H1 (cell line): ENCODE data around the gene EPHA2. TPM values are rescaled to one million over a fixed set of nuclear protein-coding genes. Genes with fewer than 3 reads are reported as not detected.
A peak's percentile ranks its signal among the peaks of the same experiment; 100 is the strongest.

Experiments
- CTCF ChIA-PET: fragments of 300-600 bp; sonication (Branson Sonifier 250); formaldehyde crosslinking; loops from one replicate; lab custom pipeline; 2021; ENCODE audit not compliant: partially characterized antibody; lab: Charles Lee
- POLR2A ChIA-PET: fragments of 300-600 bp; sonication (Branson Sonifier 250); formaldehyde crosslinking; loops from one replicate; lab custom pipeline; 2021; ENCODE audit warnings: inconsistent platforms; ENCODE audit not compliant: partially characterized antibody; lab: Charles Lee
- DNase-seq, 2 experiments: peaks; one replicate each; pipeline versions ENCODE4 v3.0.0 to v3.0.0-alpha.2; 2010 to 2022; ENCODE audit warnings: low spot score in 2 of 2, low read depth in 1 of 2, mixed read lengths in 1 of 2
- FAIRE-seq: peaks from 2 replicates; lab custom pipeline; 2011; peaks lifted over from hg19 to GRCh38; lab: Jason Lieb, UNC
- H2AFZ ChIP-seq: 2 replicates; pipeline ENCODE4 v1.8.1; 2012; ENCODE audit warnings: low read length, inconsistent platforms
- H2AK5ac ChIP-seq: 2 replicates; pipeline ENCODE4 v1.6.1; 2013; ENCODE audit warnings: low read depth, low read length
- H2BK120ac ChIP-seq: replicated peaks from 2 replicates; pipeline ENCODE3; 2013; ENCODE audit warnings: low read depth, low read length, inconsistent platforms
- H2BK12ac ChIP-seq: 2 replicates; pipeline ENCODE4 v1.6.1; 2013; ENCODE audit warnings: low read depth, low read length
- H2BK15ac ChIP-seq: 2 replicates; pipeline ENCODE4 v1.6.1; 2013; ENCODE audit warnings: low read length
- H2BK20ac ChIP-seq: 2 replicates; pipeline ENCODE4 v1.6.1; 2013; ENCODE audit warnings: low read length
- H2BK5ac ChIP-seq: 2 replicates; pipeline ENCODE4 v1.6.1; 2013; ENCODE audit warnings: low read depth, low read length
- H3K14ac ChIP-seq: 2 replicates; pipeline ENCODE4 v1.6.1; 2013; ENCODE audit warnings: inconsistent platforms; ENCODE audit not compliant: insufficient read length
- H3K18ac ChIP-seq: 2 replicates; pipeline ENCODE4 v1.6.1; 2013; ENCODE audit warnings: low read length; ENCODE audit errors: extremely low read depth
- H3K23ac ChIP-seq: 2 replicates; pipeline ENCODE4 v1.6.1; 2013; ENCODE audit warnings: inconsistent platforms; ENCODE audit not compliant: insufficient read length
- H3K23me2 ChIP-seq: 2 replicates; pipeline ENCODE4 v1.6.1; 2013; ENCODE audit warnings: low read depth, low read length
- H3K27ac ChIP-seq: 2 replicates; pipeline ENCODE4 v1.6.1; 2011; ENCODE audit warnings: low read depth, low read length, inconsistent platforms
- H3K27me3 ChIP-seq, 4 experiments: replicated peaks in 1 of 4; 1 replicate in 1 of 4; 2 replicates in 3 of 4; pipeline versions ENCODE4 v1.6.1 to v1.8.1; 2011 to 2013; ENCODE audit warnings: low read length in 3 of 4, mild to moderate bottlenecking in 3 of 4, inconsistent platforms in 2 of 4, mixed read lengths in 2 of 4, moderate library complexity in 1 of 4; ENCODE audit not compliant: control insufficient read depth in 3 of 4, insufficient read depth in 3 of 4; ENCODE audit errors: extremely low read depth in 1 of 4
- H3K36me3 ChIP-seq, 4 experiments: 2 replicates each; pipeline versions ENCODE4 v1.6.1 to v1.8.1; 2011 to 2013; ENCODE audit warnings: mild to moderate bottlenecking in 4 of 4, low read length in 3 of 4, moderate library complexity in 2 of 4, control low read depth in 1 of 4, inconsistent platforms in 1 of 4; ENCODE audit not compliant: insufficient read depth in 4 of 4, control insufficient read depth in 2 of 4
- H3K4ac ChIP-seq: replicated peaks from 2 replicates; pipeline ENCODE3; 2013; ENCODE audit warnings: low read length, low read depth, mixed read lengths, inconsistent platforms; ENCODE audit not compliant: insufficient read length
- H3K4me1 ChIP-seq, 4 experiments: replicated peaks in 1 of 4; 1 replicate in 1 of 4; 2 replicates in 3 of 4; pipeline versions ENCODE4 v1.6.1 to v1.8.1; 2011 to 2013; ENCODE audit warnings: low read length in 3 of 4, inconsistent platforms in 2 of 4, mixed read lengths in 1 of 4; ENCODE audit not compliant: insufficient read depth in 4 of 4, control insufficient read depth in 3 of 4
- H3K4me2 ChIP-seq, 2 experiments: 2 replicates each; pipeline versions ENCODE4 v1.6.1 to v1.8.1; 2011 to 2013; ENCODE audit warnings: low read depth in 2 of 2, low read length in 2 of 2, control low read depth in 1 of 2, inconsistent platforms in 1 of 2, mild to moderate bottlenecking in 1 of 2; ENCODE audit not compliant: insufficient read depth in 1 of 2
- H3K4me3 ChIP-seq, 4 experiments: fragments of 200-600, 300-600 bp in 1 of 4; sonication (generic), shearing (Covaris generic), sonication (Bioruptor Twin) in 1 of 4; 2 replicates each; pipeline versions ENCODE4 v1.5.1 to v1.8.1; 2011 to 2016; ENCODE audit warnings: low read length in 4 of 4, low read depth in 3 of 4, control low read depth in 2 of 4, inconsistent platforms in 2 of 4, mild to moderate bottlenecking in 2 of 4, mixed read lengths in 1 of 4, moderate library complexity in 1 of 4; ENCODE audit not compliant: insufficient read depth in 2 of 4; ENCODE audit errors: extremely low read depth in 1 of 4
- H3K56ac ChIP-seq: replicated peaks from 2 replicates; pipeline ENCODE3; 2013; ENCODE audit warnings: low read depth, mild to moderate bottlenecking, mixed read lengths, low read length, inconsistent platforms; ENCODE audit not compliant: insufficient read length
- H3K79me1 ChIP-seq: 2 replicates; pipeline ENCODE4 v1.6.1; 2013; ENCODE audit warnings: low read depth, low read length, control low read depth
- H3K79me2 ChIP-seq, 2 experiments: 2 replicates each; pipeline versions ENCODE4 v1.6.1 to v1.8.1; 2012 to 2013; ENCODE audit warnings: low read length in 2 of 2, mild to moderate bottlenecking in 2 of 2, inconsistent platforms in 1 of 2; ENCODE audit not compliant: insufficient read depth in 2 of 2, control insufficient read depth in 1 of 2
- H3K9ac ChIP-seq, 4 experiments: replicated peaks in 1 of 4; 1 replicate in 1 of 4; 2 replicates in 3 of 4; pipeline versions ENCODE4 v1.6.1 to v1.8.1; 2011 to 2013; ENCODE audit warnings: low read depth in 3 of 4, low read length in 3 of 4, control low read depth in 2 of 4, mild to moderate bottlenecking in 2 of 4, moderate library complexity in 2 of 4, inconsistent platforms in 1 of 4; ENCODE audit errors: extremely low read depth in 1 of 4
- H3K9me3 ChIP-seq, 2 experiments: 2 replicates each; pipeline versions ENCODE4 v1.6.1 to v1.8.1; 2012 to 2013; ENCODE audit warnings: mild to moderate bottlenecking in 2 of 2, moderate library complexity in 2 of 2, control low read depth in 1 of 2, inconsistent platforms in 1 of 2, low read depth in 1 of 2, low read length in 1 of 2, mixed read lengths in 1 of 2; ENCODE audit not compliant: insufficient read depth in 2 of 2
- H4K20me1 ChIP-seq, 2 experiments: replicated peaks in 1 of 2; 2 replicates each; pipeline versions ENCODE3 to v1.8.1; 2011 to 2013; ENCODE audit warnings: inconsistent platforms in 2 of 2, low read length in 2 of 2, mild to moderate bottlenecking in 1 of 2; ENCODE audit not compliant: insufficient read depth in 2 of 2, control insufficient read depth in 1 of 2
- H4K5ac ChIP-seq: 2 replicates; pipeline ENCODE4 v1.6.1; 2013; ENCODE audit warnings: low read length, low read depth, mixed read lengths, inconsistent platforms; ENCODE audit not compliant: insufficient read length
- H4K8ac ChIP-seq: 2 replicates; pipeline ENCODE4 v1.8.0; 2013; ENCODE audit warnings: mild to moderate bottlenecking, moderate library complexity, low read length, inconsistent platforms; ENCODE audit not compliant: insufficient read depth; ENCODE audit errors: extremely low read depth
- H4K91ac ChIP-seq: replicated peaks from 2 replicates; pipeline ENCODE3; 2013; ENCODE audit warnings: low read length, mixed read lengths, inconsistent platforms; ENCODE audit not compliant: insufficient read length
- PHF8 ChIP-seq: fragments of 200-600 bp; sonication (generic); conservative IDR thresholded peaks from 2 replicates; pipeline ENCODE4 v1.7.1; 2012; ENCODE audit warnings: low read depth, mild to moderate bottlenecking, inconsistent platforms, low read length, moderate library complexity
- WGBS, 2 experiments: shearing (Covaris generic) in 1 of 2; methylation state at CpG; one replicate each; pipeline versions ENCODE4 v1.1.6 to v1.1.7; 2013 to 2015; ENCODE audit warnings: low lambda C conversion rate in 2 of 2, mixed read lengths in 2 of 2, inconsistent platforms in 1 of 2, low coverage in 1 of 2, missing lambda C conversion rate in 1 of 2; ENCODE audit not compliant: insufficient replicate concordance in 2 of 2, insufficient coverage in 1 of 2, insufficient read length in 1 of 2; ENCODE audit errors: extremely low coverage in 1 of 2, missing lambda C conversion rate in 1 of 2; 5-methylcytosine and 5-hydroxymethylcytosine counted together
- polyA plus RNA-seq, 7 experiments: library from polyadenylated mRNA; depleted of rRNA in 3 of 7; stranded (reverse) in 5 of 7; unstranded in 2 of 7; fragments of >200 nt in 5 of 7; fragments of 200-250 nt in 2 of 7; gene quantifications; 1 replicate in 5 of 7; 2 replicates in 1 of 7; 4 replicates in 1 of 7; pipeline versions ENCODE4 v1.2.1 to v1.2.3, GENCODE V29; 2011 to 2013; ENCODE audit warnings: missing spikeins in 2 of 7, mixed read lengths in 2 of 7
- total RNA-seq: library from RNA; stranded (reverse); fragmentation: NEBNext Ultra II Directional; extraction: Animal tissue kit (Norgen Biotek cat#: 25700); gene quantifications from 2 replicates; pipeline ENCODE4 v1.2.1, GENCODE V29; 2021

The EPHA2 gene
- total and polyA plus RNA-seq, 2 of the 8 experiments (the other 6 are each of a cell fraction or from before 2014, with no cell fraction given), result 26.8 to 33.6 TPM

- H2BK120ac ChIP-seq, result no peak overlapping the region
- H3K23me2 ChIP-seq, result no peaks in the 10 kb centered on the region
- no peak overlapping the region for H2BK5ac ChIP-seq
- H3K56ac ChIP-seq, result no peak overlapping the region
- no peak overlapping the region for H3K4me2 ChIP-seq
- peak overlapping the region; percentile 77 for H2BK12ac ChIP-seq
- H3K79me2 ChIP-seq, result no peaks in the 10 kb centered on the region
- DNase-seq (no peak), FAIRE-seq (no peak)
- no peak overlapping the region for H3K9ac ChIP-seq
- no peak for TF ChIP-seq PHF8
- H3K4me3 ChIP-seq, result no peak overlapping the region
- peaks cover 15 to 46% (median 33%) of the 10 kb centered on the region in 4 experiments for H3K4me1 ChIP-seq
- H3K23ac ChIP-seq, result no peak overlapping the region
- no peaks in the 10 kb centered on the region for H3K27me3 ChIP-seq
- no peaks in the 10 kb centered on the region for H3K9me3 ChIP-seq
- H3K4ac ChIP-seq, result peak overlapping the region; percentile 87
- no peak overlapping the region for H3K14ac ChIP-seq
- 88% methylated on average over 8 of the region's 8 CpGs; no CpG with 5 or more reads in 1 of the 2 experiments for WGBS, 2 experiments
- peak overlapping the region; percentile 65; the same call in 1 of the 2 replicates for H2AK5ac ChIP-seq
- no peaks in the 10 kb centered on the region for H3K79me1 ChIP-seq
- no peaks in the 10 kb centered on the region for H4K20me1 ChIP-seq
- H4K91ac ChIP-seq, result no peak overlapping the region
- H3K27ac ChIP-seq, result no peak overlapping the region
- peaks cover 0 to under 1% (median under 1%) of the 10 kb centered on the region in 4 experiments; a peak in 2 of 8 replicates for H3K36me3 ChIP-seq
- no peak overlapping the region for H4K5ac ChIP-seq
- ChIA-PET POLR2A (interaction anchor here (1.0 to 7.3 kb wide), 4 partner anchors 7 to 50 kb away, joined by 3 to 51 read pairs (median 6); no protein-coding TSS in a partner anchor), CTCF (interaction anchor here (0.7 to 31.3 kb wide), 14 partner anchors 8 to 160 kb away, joined by 3 to 522 read pairs (median 6); partner anchors contain the start of gene FAM131C)
- no peak overlapping the region for H3K18ac ChIP-seq
- H2AFZ ChIP-seq, result no peak overlapping the region
- H2BK20ac ChIP-seq, result peak overlapping the region; percentile 90; the same call in 1 of the 2 replicates
- no peak overlapping the region for H4K8ac ChIP-seq
- no peak overlapping the region for H2BK15ac ChIP-seq
Measured at GRCh38 chr1:16117936-16118335, 37.9 kb downstream of the EPHA2 start.
